Activated T-cell treated with anti-CD3 and anti-CD28 coated beads, Interleukin-2, amount 50 U/mL, for 4 hours (primary cell): Measurements from ENCODE around the gene TRAF3. TPM values are rescaled to one million over a fixed set of nuclear protein-coding genes. Genes with fewer than 3 reads are reported as not detected.

Source experiments
- ATAC-seq, 2 donors: fragments of 200-7000 bp; cut with Tn5 transposase; one replicate each; pipeline ENCODE4 v1.10.0; 2021
- DNase-seq: peaks from one replicate; pipeline ENCODE4 v3.0.0-alpha.2; 2020
- H3K27me3 Mint-ChIP-seq: one replicate; pipeline ENCODE4 v1.8.0; 2021; ENCODE audit warnings: low read depth, mixed read lengths
- H3K36me3 Mint-ChIP-seq: one replicate; pipeline ENCODE4 v1.8.0; 2022; ENCODE audit warnings: mixed read lengths; ENCODE audit not compliant: insufficient read depth
- H3K4me1 Mint-ChIP-seq: one replicate; pipeline ENCODE4 v1.8.0; 2021; ENCODE audit warnings: low read depth, mixed read lengths
- H3K4me3 Mint-ChIP-seq: one replicate; pipeline ENCODE4 v1.8.0; 2021; ENCODE audit warnings: mild to moderate bottlenecking, moderate library complexity, mixed read lengths
- H3K9me3 Mint-ChIP-seq: one replicate; pipeline ENCODE4 v1.8.0; 2021; ENCODE audit warnings: mixed read lengths
- total RNA-seq, 3 donors: library from RNA; stranded (reverse); gene quantifications; one replicate each; pipeline ENCODE4 v1.2.1, GENCODE V29; 2021

The TRAF3 gene
- total RNA-seq, 3 donors from 2014 or later: 76.0 to 91.0 (median 78.1) TPM

- peaks cover 1% of the 10 kb centered on the region for H3K36me3 Mint-ChIP-seq
- H3K27me3 Mint-ChIP-seq: no peaks in the 10 kb centered on the region
- DNase-seq (no peak), ATAC-seq (peak in 1 of 2 donors; percentile 27)
- no peaks in the 10 kb centered on the region for H3K9me3 Mint-ChIP-seq
- H3K4me1 Mint-ChIP-seq: no peaks in the 10 kb centered on the region
- H3K4me3 Mint-ChIP-seq: no peak overlapping the region
Measured at GRCh38 chr14:102738373-102739189, 38.7 kb upstream of the TRAF3 start.

- Mint-ChIP-seq H3K36me3 (no peaks in the 10 kb centered on the region), H3K27me3 (no peaks in the 10 kb centered on the region), H3K9me3 (no peaks in the 10 kb centered on the region), H3K4me1 (no peaks in the 10 kb centered on the region), H3K4me3 (no peak overlapping the region)
- ATAC-seq (no peak), DNase-seq (no peak)
Measured at GRCh38 chr14:102739190-102739469, 38.1 kb upstream of the TRAF3 start.

DNA sequence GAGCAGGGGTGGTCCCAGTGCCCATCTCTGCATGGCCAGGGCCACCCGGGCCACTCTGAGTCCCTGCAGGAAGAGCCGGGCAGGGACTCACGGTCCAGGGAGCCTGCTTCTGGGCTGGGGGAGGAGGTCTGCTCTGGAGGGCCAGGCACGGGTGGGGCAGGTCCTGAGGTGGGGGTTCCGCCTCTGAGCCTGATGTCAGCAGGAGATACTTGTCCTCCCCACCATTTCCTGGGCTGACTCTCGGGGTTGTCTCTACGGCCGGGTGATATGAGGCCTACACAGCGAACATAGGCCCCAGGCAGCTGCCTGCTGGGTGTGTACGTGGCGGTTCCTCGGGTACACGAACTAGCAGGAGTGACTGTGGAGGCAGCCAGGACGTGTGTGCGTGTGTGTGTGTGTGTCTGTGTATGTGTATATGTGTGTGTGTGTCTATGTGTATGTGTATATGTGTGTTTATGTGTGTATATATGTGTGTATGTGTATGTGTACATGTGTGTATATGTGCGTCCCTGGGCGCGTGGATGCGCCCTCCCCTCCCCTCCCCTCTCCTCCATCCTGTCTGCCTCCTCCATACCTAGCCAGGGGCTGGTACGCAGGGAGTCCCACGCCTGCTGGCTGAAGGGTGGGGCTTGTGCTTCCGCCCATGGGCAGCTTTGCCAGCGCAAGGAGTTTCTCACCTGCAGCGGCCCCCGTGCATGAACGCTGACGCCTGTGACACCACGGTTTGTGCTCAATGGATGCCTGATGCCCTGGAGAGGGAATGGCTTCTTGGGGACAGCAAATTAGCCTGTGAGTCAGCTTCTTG lies 30.4 kb upstream of the TRAF3 start:
- H3K9me3 Mint-ChIP-seq: no peaks in the 10 kb centered on the region
- DNase-seq: no peak
- no peak for ATAC-seq
- no peak overlapping the region for H3K4me3 Mint-ChIP-seq
- H3K36me3 Mint-ChIP-seq: peaks cover 2% of the 10 kb centered on the region
- H3K4me1 Mint-ChIP-seq: no peaks in the 10 kb centered on the region
- H3K27me3 Mint-ChIP-seq: no peaks in the 10 kb centered on the region

GRCh38 chr14:102748806-102749205 lies 28.4 kb upstream of the TRAF3 start:
- DNase-seq (no peak), ATAC-seq (no peak)
- no peaks in the 10 kb centered on the region for H3K27me3 Mint-ChIP-seq
- H3K36me3 Mint-ChIP-seq: peaks cover 2% of the 10 kb centered on the region
- no peaks in the 10 kb centered on the region for H3K9me3 Mint-ChIP-seq
- no peaks in the 10 kb centered on the region for H3K4me1 Mint-ChIP-seq
- H3K4me3 Mint-ChIP-seq: no peak overlapping the region

DNA sequence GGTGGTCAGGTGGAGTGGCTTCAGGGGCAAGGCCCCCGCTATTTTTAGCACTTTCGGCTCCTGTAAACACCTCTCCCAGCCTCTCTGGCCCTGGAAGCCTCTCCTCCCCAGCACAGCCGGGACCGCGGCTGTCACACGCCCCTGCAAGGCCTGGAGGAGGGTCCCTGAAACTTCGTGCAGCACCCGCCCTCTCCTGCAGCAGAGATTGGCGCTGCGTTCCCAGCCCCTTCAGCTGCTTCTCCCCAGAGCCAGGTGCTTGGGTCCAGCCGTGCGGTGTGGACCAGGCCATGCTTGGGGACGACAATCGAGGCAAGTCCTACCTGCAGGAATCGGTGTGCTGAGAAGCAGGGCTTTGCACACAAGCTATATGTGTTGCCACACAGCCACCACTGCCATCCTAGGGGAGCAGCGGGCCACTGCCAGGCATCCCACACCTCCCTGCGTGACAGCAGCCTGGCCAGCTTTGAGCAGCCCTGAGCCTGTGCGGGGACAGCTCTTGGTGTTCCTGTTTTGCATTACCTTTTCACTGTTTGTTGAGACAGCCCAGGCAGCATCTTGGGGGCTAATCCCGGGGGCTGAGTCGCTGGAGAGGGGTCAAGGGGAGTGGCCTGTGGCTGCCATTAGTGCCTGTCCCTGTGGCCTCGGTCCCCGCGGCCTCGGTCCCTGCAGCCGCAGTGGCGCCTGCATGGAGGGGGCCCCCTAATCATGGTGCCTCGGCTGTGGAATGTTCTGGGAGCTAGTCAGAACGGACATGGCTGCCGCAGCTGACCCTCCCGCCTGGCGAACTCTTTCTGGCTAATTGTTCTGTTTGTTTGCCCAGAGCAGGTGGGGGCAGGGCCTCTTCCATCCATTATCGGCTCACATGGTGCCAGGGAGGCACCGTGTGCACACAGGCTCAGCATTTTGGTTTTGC lies 27.6 kb upstream of the TRAF3 start:
- DNase-seq: no peak
- Mint-ChIP-seq H3K4me3 (no peak overlapping the region), H3K27me3 (no peaks in the 10 kb centered on the region), H3K9me3 (no peaks in the 10 kb centered on the region), H3K4me1 (peaks cover 2% of the 10 kb centered on the region), H3K36me3 (peaks cover 2% of the 10 kb centered on the region)
- ATAC-seq: no peak

DNA sequence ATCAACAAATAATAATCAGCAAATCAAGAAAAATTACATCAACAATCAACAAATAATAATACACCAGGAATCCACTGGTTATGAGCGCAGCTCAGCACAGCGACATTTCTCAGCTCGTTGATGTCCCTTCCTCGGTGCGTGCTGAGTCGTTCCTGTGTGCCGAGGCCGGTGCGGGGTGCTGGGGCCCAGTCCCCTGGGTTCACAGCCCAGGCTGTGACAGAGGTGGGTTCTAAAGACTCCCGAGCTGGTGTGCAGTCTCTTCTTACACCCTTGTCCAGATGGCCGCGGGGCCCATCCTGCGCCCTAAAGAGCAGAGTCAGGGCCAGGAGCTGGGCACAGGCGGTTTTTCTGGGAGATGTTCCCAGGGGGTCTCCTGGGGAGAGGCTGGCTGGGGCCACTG lies 26.9 kb upstream of the TRAF3 start:
- Mint-ChIP-seq H3K4me1 (peaks cover 2% of the 10 kb centered on the region), H3K4me3 (no peak overlapping the region), H3K36me3 (peaks cover 2% of the 10 kb centered on the region), H3K9me3 (no peaks in the 10 kb centered on the region), H3K27me3 (no peaks in the 10 kb centered on the region)
- no peak for ATAC-seq
- DNase-seq: no peak

- no peaks in the 10 kb centered on the region for H3K27me3 Mint-ChIP-seq
- ATAC-seq (no peak), DNase-seq (no peak)
- H3K4me1 Mint-ChIP-seq: peaks cover 2% of the 10 kb centered on the region
- H3K36me3 Mint-ChIP-seq: peaks cover 2% of the 10 kb centered on the region
- no peaks in the 10 kb centered on the region for H3K9me3 Mint-ChIP-seq
- no peak overlapping the region for H3K4me3 Mint-ChIP-seq
Measured at GRCh38 chr14:102751088-102751487, 26.2 kb upstream of the TRAF3 start.

DNA sequence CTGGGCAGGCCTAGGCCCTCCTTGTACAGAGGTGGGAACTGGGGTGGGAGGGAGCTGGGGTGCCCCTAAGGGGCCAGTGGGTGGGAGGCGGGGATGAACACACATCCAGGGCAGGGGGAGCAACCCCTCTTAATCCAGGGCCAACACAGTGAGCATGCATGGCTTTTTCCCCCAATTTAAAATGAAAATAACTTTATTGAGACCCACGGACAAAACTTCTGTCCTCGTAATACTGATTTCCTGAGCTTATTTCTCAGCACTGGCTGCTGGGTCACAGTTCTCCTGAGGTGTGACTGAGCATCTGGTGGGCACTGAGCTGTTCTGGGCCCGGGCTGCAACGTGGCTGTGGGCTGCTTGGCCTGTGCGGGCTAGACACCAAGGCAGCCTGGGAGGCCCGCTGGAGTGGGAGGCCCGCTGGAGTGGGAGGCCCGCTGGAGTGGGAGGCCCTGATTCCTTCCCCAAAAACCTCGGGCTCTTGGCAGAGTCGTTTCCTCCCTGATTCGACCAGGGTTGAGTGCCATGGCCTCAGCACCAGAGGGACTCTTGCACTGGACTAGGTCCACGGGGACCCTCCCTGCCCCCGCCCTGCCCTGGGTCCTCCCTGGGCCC lies 24.9 kb upstream of the TRAF3 start:
- Mint-ChIP-seq H3K4me3 (no peak overlapping the region), H3K9me3 (no peaks in the 10 kb centered on the region), H3K27me3 (no peaks in the 10 kb centered on the region), H3K36me3 (no peaks in the 10 kb centered on the region), H3K4me1 (peaks cover 2% of the 10 kb centered on the region)
- DNase-seq: no peak
- ATAC-seq: no peak

- DNase-seq (no peak), ATAC-seq (no peak)
- peaks cover 2% of the 10 kb centered on the region for H3K4me1 Mint-ChIP-seq
- H3K27me3 Mint-ChIP-seq: no peaks in the 10 kb centered on the region
- H3K36me3 Mint-ChIP-seq: no peaks in the 10 kb centered on the region
- no peak overlapping the region for H3K4me3 Mint-ChIP-seq
- no peaks in the 10 kb centered on the region for H3K9me3 Mint-ChIP-seq
Measured at GRCh38 chr14:102754370-102755262, 22.6 kb upstream of the TRAF3 start.

- ATAC-seq: no peak
- DNase-seq: no peak
Measured at GRCh38 chr14:102757646-102758045, 19.6 kb upstream of the TRAF3 start.

DNA sequence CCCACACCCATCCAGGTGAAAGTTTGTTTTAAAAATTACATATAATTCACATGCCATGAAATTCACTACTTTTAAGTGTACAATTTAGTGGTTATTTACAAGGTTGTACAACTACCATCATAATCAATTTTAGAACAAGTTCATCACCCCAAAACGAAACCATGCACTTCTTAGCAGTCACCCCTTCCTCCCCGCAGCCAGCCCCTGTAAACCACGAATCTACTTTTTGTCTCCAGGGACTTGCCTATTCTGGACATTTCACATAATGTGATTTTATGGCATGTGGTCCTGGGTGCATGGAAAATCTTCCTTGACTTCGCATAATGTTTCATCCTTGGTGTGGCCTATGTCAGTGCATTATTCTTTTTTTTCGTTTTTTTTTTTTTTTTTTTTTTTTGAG lies 19.2 kb upstream of the TRAF3 start:
- Mint-ChIP-seq H3K27me3 (peaks cover 4% of the 10 kb centered on the region), H3K9me3 (no peaks in the 10 kb centered on the region), H3K36me3 (no peaks in the 10 kb centered on the region), H3K4me1 (peaks cover 2% of the 10 kb centered on the region), H3K4me3 (no peak overlapping the region)
- DNase-seq (no peak), ATAC-seq (no peak)

More at GRCh38 chr14:102757646-102758045, 19.6 kb upstream of the TRAF3 start:
- Mint-ChIP-seq H3K4me1 (peaks cover 2% of the 10 kb centered on the region), H3K27me3 (peaks cover 4% of the 10 kb centered on the region), H3K36me3 (no peaks in the 10 kb centered on the region), H3K4me3 (no peak overlapping the region), H3K9me3 (no peaks in the 10 kb centered on the region)

DNA sequence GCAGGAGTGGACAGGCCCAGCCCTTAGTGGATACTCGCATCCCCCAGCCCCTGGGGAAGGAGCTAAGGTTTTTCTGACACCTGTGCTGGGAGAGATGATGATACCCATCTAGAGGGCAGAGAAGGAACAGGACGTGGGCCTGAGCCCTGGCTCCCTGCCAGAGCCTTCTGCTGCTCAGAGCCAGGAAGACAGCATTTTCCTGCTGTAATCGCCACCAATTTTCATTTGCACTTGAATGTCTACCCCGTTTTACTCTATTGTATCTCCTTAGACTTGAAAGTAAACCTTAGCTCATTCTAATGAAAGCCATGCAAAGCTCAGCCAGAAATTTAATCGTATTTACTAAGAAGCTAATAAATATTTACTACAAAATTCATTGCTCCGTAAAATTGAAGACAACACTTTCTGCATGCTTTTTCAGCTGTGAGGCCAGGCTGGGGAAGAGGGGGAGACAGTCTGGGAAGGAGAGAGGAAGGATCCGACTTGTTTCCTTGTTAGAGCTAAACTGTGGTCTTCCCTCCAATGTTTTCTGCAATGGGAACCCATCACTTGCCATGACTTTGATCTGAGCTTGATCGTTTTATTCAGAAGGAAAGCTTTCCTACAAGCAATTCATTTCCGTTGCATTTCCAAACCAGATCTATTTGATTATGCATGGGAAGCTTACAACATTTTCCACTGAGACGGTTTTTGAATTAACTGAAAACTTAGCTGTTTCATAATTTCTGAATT lies 17.6 kb upstream of the TRAF3 start:
- Mint-ChIP-seq H3K27me3 (peaks cover 4% of the 10 kb centered on the region), H3K36me3 (no peaks in the 10 kb centered on the region), H3K4me1 (no peaks in the 10 kb centered on the region), H3K4me3 (no peak overlapping the region), H3K9me3 (no peaks in the 10 kb centered on the region)
- DNase-seq: no peak
- ATAC-seq: no peak
